Measurements from ENCODE around the gene KRT31. TPM values are rescaled to one million over a fixed set of nuclear protein-coding genes. Genes with fewer than 3 reads are reported as not detected.

Gene KRT31
- polyA plus RNA-seq, 1 of the 3 experiments (the other 2 are of a cell fraction), result 0.03 TPM

- Histone ChIP-seq H3K4me1 (ENCODE audit: control insufficient read depth in 1 of 2, insufficient read depth in 2 of 2, low read depth in 1 of 2, low read length in 1 of 2) (peaks cover 0 to 17% of the 10 kb centered on the region in 2 experiments; a peak in 2 of 4 replicates), H3K27ac (ENCODE audit: low read depth in 2 of 2, low read length in 1 of 2) (no peak overlapping the region), H3K79me2 (ENCODE audit: insufficient read depth) (no peaks in the 10 kb centered on the region), H3K4me3 (ENCODE audit: low read depth in 2 of 2, low read length in 1 of 2) (no peak overlapping the region), H3K9ac (no peak overlapping the region), H4K20me1 (ENCODE audit: insufficient read depth) (no peaks in the 10 kb centered on the region), H2AFZ (ENCODE audit: low read depth) (no peak overlapping the region), H3K9me3 (no peaks in the 10 kb centered on the region), H3K27me3 (ENCODE audit: insufficient read depth) (no peaks in the 10 kb centered on the region), H3K36me3 (replicated peaks in 1 of 2; ENCODE audit: control insufficient read depth in 1 of 2, insufficient read depth in 2 of 2, low read length in 1 of 2) (no peaks in the 10 kb centered on the region), H3K4me2 (no peak overlapping the region), H3K9me2 (no peaks in the 10 kb centered on the region), H3F3A (replicated peaks; ENCODE audit: insufficient read depth) (peaks cover 7% of the 10 kb centered on the region)
- POLR2A ChIA-PET, result no interaction called here
- 48% methylated on average over 5 of the region's 5 CpGs for WGBS (ENCODE audit: low lambda C conversion rate)
- no peak for DNase-seq
- CTCF ChIA-PET, result interaction anchor here (0.9 to 5.6 kb wide), 8 partner anchors 11 to 242 kb away, joined by 3 to 46 read pairs (median 3); no protein-coding TSS in a partner anchor
- TF ChIP-seq SMC3 (IDR thresholded peaks at IDR 0.05; ENCODE audit: low read depth, low read length) (peak; percentile 28), MXI1 (IDR thresholded peaks at IDR 0.05; ENCODE audit: low read depth, low read length) (no peak), RAD21 (IDR thresholded peaks at IDR 0.05; ENCODE audit: low read length) (peak; percentile 46)
These were observed 8.8 kb upstream of the KRT31 start for GRCh38 chr17:41406205-41406604.

GRCh38 chr17:41404024-41404671 is 6.7 kb upstream of the KRT31 start:
- ChIA-PET POLR2A (no interaction called here), CTCF (interaction anchor here (1.6 to 5.6 kb wide), 3 partner anchors 30 to 145 kb away, joined by 5 to 46 read pairs (median 8); no protein-coding TSS in a partner anchor)
- H3K4me1 ChIP-seq (ENCODE audit: control insufficient read depth in 1 of 2, insufficient read depth in 2 of 2, low read depth in 1 of 2, low read length in 1 of 2), result peaks cover 0 to 17% of the 10 kb centered on the region in 2 experiments; a peak in 2 of 4 replicates
- peak overlapping the region; percentile 21 for H3K4me2 ChIP-seq
- H4K20me1 ChIP-seq (ENCODE audit: insufficient read depth), result no peaks in the 10 kb centered on the region
- H3K9ac ChIP-seq, result peak overlapping the region; percentile 19; the same call in 1 of the 2 replicates
- no peaks in the 10 kb centered on the region for H3K9me3 ChIP-seq
- H3K79me2 ChIP-seq (ENCODE audit: insufficient read depth), result no peaks in the 10 kb centered on the region
- H3K4me3 ChIP-seq (ENCODE audit: low read depth in 2 of 2, low read length in 1 of 2), result no peak overlapping the region
- WGBS (ENCODE audit: low lambda C conversion rate), result 12% methylated on average over 3 of the region's 7 CpGs
- peaks cover 7% of the 10 kb centered on the region for H3F3A ChIP-seq (replicated peaks; ENCODE audit: insufficient read depth)
- DNase-seq, result no peak
- H3K36me3 ChIP-seq (replicated peaks in 1 of 2; ENCODE audit: control insufficient read depth in 1 of 2, insufficient read depth in 2 of 2, low read length in 1 of 2), result no peaks in the 10 kb centered on the region
- no peaks in the 10 kb centered on the region for H3K9me2 ChIP-seq
- H3K27me3 ChIP-seq (ENCODE audit: insufficient read depth), result no peaks in the 10 kb centered on the region
- no peak overlapping the region; the same call in 1 of the 2 replicates for H2AFZ ChIP-seq (ENCODE audit: low read depth)
- peak overlapping the region in 1 of 2 experiments; percentile 65; a peak in 2 of 4 replicates for H3K27ac ChIP-seq (ENCODE audit: low read depth in 2 of 2, low read length in 1 of 2)
- TF ChIP-seq EP300 (IDR thresholded peaks at IDR 0.05; ENCODE audit: borderline replicate concordance in 1 of 2, low read depth in 1 of 2, low read length in 1 of 2) (peak; percentile 26 to 87; a peak in 3 of 4 replicates), FOSL2 (IDR thresholded peaks at IDR 0.05; ENCODE audit: borderline replicate concordance, low read depth) (peak; percentile 97), MEF2A (IDR thresholded peaks at IDR 0.05; ENCODE audit: borderline replicate concordance, low read depth) (peak; percentile 87), JUND (IDR thresholded peaks at IDR 0.05) (peak; percentile 96), TCF12 (IDR thresholded peaks at IDR 0.05) (peak; percentile 88), ZBTB33 (IDR thresholded peaks at IDR 0.05; ENCODE audit: borderline replicate concordance, low read depth) (no peak), IRF3 (IDR thresholded peaks at IDR 0.05; ENCODE audit: low read depth, low read length) (no peak), SIN3A (IDR thresholded peaks at IDR 0.05; ENCODE audit: borderline replicate concordance, low read depth, low read length) (peak; percentile 70; the same call in 1 of the 2 replicates), POLR2AphosphoS5 (IDR thresholded peaks at IDR 0.05; ENCODE audit: low read depth, low read length) (peak; percentile 54; the same call in 1 of the 2 replicates), USF1 (IDR thresholded peaks at IDR 0.05; ENCODE audit: borderline replicate concordance, low read depth) (no peak), TAF1 (IDR thresholded peaks at IDR 0.05; ENCODE audit: borderline replicate concordance, low read depth, low read length) (no peak), RXRA (IDR thresholded peaks at IDR 0.05; ENCODE audit: borderline replicate concordance, low read depth) (peak; percentile 99), RFX5 (IDR thresholded peaks at IDR 0.05; ENCODE audit: low read length) (no peak), CHD2 (IDR thresholded peaks at IDR 0.05; ENCODE audit: low read length, partially characterized antibody) (no peak), NFIC (IDR thresholded peaks at IDR 0.05; ENCODE audit: borderline replicate concordance) (peak; percentile 66; the same call in 1 of the 2 replicates), NRF1 (IDR thresholded peaks at IDR 0.05; ENCODE audit: low read depth, low read length) (no peak), TEAD4 (IDR thresholded peaks at IDR 0.05; ENCODE audit: borderline replicate concordance, insufficient read depth) (peak; percentile 67; the same call in 1 of the 2 replicates), FOXM1 (IDR thresholded peaks at IDR 0.05; ENCODE audit: low read depth) (peak; percentile 25; the same call in 1 of the 2 replicates), ELF1 (IDR thresholded peaks at IDR 0.05) (no peak)
- TF ChIP-seq, protein P1, sequence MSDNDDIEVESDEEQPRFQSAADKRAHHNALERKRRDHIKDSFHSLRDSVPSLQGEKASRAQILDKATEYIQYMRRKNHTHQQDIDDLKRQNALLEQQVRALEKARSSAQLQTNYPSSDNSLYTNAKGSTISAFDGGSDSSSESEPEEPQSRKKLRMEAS (IDR thresholded peaks at IDR 0.05; ENCODE audit: low read depth), result 0 out of 2 replicates have a peak, but pooled peaks have one; percentile 34
- TF ChIP-seq, protein P2, sequence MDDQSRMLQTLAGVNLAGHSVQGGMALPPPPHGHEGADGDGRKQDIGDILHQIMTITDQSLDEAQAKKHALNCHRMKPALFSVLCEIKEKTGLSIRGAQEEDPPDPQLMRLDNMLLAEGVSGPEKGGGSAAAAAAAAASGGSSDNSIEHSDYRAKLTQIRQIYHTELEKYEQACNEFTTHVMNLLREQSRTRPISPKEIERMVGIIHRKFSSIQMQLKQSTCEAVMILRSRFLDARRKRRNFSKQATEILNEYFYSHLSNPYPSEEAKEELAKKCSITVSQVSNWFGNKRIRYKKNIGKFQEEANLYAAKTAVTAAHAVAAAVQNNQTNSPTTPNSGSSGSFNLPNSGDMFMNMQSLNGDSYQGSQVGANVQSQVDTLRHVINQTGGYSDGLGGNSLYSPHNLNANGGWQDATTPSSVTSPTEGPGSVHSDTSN (IDR thresholded peaks at IDR 0.05), result peak; percentile 88
